HepG2 (cell line): Measurements from ENCODE around the gene SLC16A3. TPM values are rescaled to one million over a fixed set of nuclear protein-coding genes. Genes with fewer than 3 reads are reported as not detected.

Source experiments
- HCFC1 ChIP-seq: fragments of 150-350 bp; IDR thresholded peaks from 2 replicates; pipeline ENCODE4 v1.6.1; 2014; ENCODE audit warnings: low read depth, low read length
- IKZF4 ChIP-seq: sonication (generic); formaldehyde crosslinking; IDR thresholded peaks from 2 replicates; pipeline ENCODE4 v1.5.1; 2020; ENCODE audit warnings: borderline replicate concordance, mild to moderate bottlenecking, low read depth, missing genetic modification reagents; ENCODE audit errors: not compliant biosample characterization
- JUNB ChIP-seq: sonication (generic); formaldehyde crosslinking; IDR thresholded peaks from 2 replicates; pipeline ENCODE4 v1.8.0; 2022; ENCODE audit warnings: missing genetic modification reagents, mild to moderate bottlenecking, borderline replicate concordance
- KAT7 ChIP-seq: IDR thresholded peaks from 2 replicates; pipeline ENCODE4 v1.6.1; 2018; ENCODE audit warnings: borderline replicate concordance, missing compliant biosample characterization
- KMT2B ChIP-seq: IDR thresholded peaks from 2 replicates; pipeline ENCODE4 v1.6.1; 2016; ENCODE audit warnings: missing genetic modification reagents, missing compliant biosample characterization
- TAF15 ChIP-seq: fragments of 200-400 bp; formaldehyde crosslinking; IDR thresholded peaks from one replicate; pipeline ENCODE4 v1.6.1; 2018; ENCODE audit warnings: mild to moderate bottlenecking, low read depth, low read length; ENCODE audit not compliant: poor library complexity, severe bottlenecking
- TEAD3 ChIP-seq: optimal IDR thresholded peaks from 2 replicates; pipeline ENCODE3; 2016; ENCODE audit warnings: borderline replicate concordance
- ZNF329 ChIP-seq: sonication (generic); formaldehyde crosslinking; IDR thresholded peaks from 2 replicates; pipeline ENCODE4 v1.9.0; 2021; ENCODE audit warnings: low read depth, mild to moderate bottlenecking, missing genetic modification reagents
- ZNF441 ChIP-seq: sonication (generic); formaldehyde crosslinking; IDR thresholded peaks from 2 replicates; pipeline ENCODE4 v1.7.0; 2021; ENCODE audit warnings: missing genetic modification reagents, borderline replicate concordance
- ZNF552 ChIP-seq: sonication (generic); formaldehyde crosslinking; IDR thresholded peaks from 2 replicates; pipeline ENCODE4 v1.9.0; 2022; ENCODE audit warnings: missing genetic modification reagents, mild to moderate bottlenecking, borderline replicate concordance
- ZNF768 ChIP-seq: sonication (generic); formaldehyde crosslinking; IDR thresholded peaks from 2 replicates; pipeline ENCODE4 v1.4.0; 2020; ENCODE audit warnings: missing genetic modification reagents
- ZNF777 ChIP-seq: sonication (generic); formaldehyde crosslinking; IDR thresholded peaks from 2 replicates; pipeline ENCODE4 v1.4.0; 2020; ENCODE audit warnings: missing genetic modification reagents
- polyA plus RNA-seq, 8 experiments: library from polyadenylated mRNA; depleted of rRNA in 3 of 8; stranded (reverse) in 7 of 8; unstranded in 1 of 8; fragments of >200 nt; fragmentation: Illumina TruSeq in 4 of 8; extraction: Trizol in 4 of 8; gene quantifications; 2 replicates each; pipeline versions ENCODE4 v1.2.1 to v1.2.3, GENCODE V29; 2011 to 2016; ENCODE audit warnings: low read depth in 4 of 8, missing spikeins in 1 of 8, mixed read lengths in 1 of 8; ENCODE audit not compliant: insufficient read depth in 1 of 8
- total RNA-seq, 5 experiments: library from RNA; depleted of rRNA; stranded (reverse); fragments of >200 nt; fragmentation: Illumina TruSeq; extraction: Trizol; gene quantifications; 2 replicates each; pipeline ENCODE4 v1.2.3, GENCODE V29; 2016; ENCODE audit warnings: low read depth in 1 of 5
- TF ChIP-seq, protein P1 (sequence below): sonication (generic); formaldehyde crosslinking; IDR thresholded peaks from 2 replicates; pipeline ENCODE4 v1.5.1; 2020; ENCODE audit warnings: missing genetic modification reagents, mild to moderate bottlenecking, borderline replicate concordance
- TF ChIP-seq, protein P2 (sequence below): sonication (generic); formaldehyde crosslinking; IDR thresholded peaks from 2 replicates; pipeline ENCODE4 v1.4.0; 2020; ENCODE audit warnings: missing genetic modification reagents
- TF ChIP-seq, protein P3 (sequence below): sonication (generic); formaldehyde crosslinking; IDR thresholded peaks from 2 replicates; pipeline ENCODE4 v1.4.0; 2020; ENCODE audit warnings: low read depth, mild to moderate bottlenecking, missing genetic modification reagents
- TF ChIP-seq, protein P4 (sequence below): sonication (generic); formaldehyde crosslinking; IDR thresholded peaks from 2 replicates; pipeline ENCODE4 v1.9.0; 2022; ENCODE audit warnings: low read depth, missing genetic modification reagents
- TF ChIP-seq, protein P5 (sequence below): sonication (generic); formaldehyde crosslinking; IDR thresholded peaks from 2 replicates; pipeline ENCODE4 v1.4.0; 2020; ENCODE audit warnings: missing genetic modification reagents
- TF ChIP-seq, protein P6 (sequence below): IDR thresholded peaks from 2 replicates; pipeline ENCODE4 v1.6.1; 2016; ENCODE audit warnings: mild to moderate bottlenecking, missing biosample characterization, missing genetic modification reagents
- TF ChIP-seq, protein P7 (sequence below): sonication (generic); formaldehyde crosslinking; IDR thresholded peaks from 2 replicates; pipeline ENCODE4 v1.4.0; 2020; ENCODE audit warnings: mild to moderate bottlenecking, missing genetic modification reagents

The SLC16A3 gene
- total and polyA plus RNA-seq, 2 of the 13 experiments (the other 11 are each of a cell fraction or from before 2014, with no cell fraction given) = 242 to 349 TPM

DNA sequence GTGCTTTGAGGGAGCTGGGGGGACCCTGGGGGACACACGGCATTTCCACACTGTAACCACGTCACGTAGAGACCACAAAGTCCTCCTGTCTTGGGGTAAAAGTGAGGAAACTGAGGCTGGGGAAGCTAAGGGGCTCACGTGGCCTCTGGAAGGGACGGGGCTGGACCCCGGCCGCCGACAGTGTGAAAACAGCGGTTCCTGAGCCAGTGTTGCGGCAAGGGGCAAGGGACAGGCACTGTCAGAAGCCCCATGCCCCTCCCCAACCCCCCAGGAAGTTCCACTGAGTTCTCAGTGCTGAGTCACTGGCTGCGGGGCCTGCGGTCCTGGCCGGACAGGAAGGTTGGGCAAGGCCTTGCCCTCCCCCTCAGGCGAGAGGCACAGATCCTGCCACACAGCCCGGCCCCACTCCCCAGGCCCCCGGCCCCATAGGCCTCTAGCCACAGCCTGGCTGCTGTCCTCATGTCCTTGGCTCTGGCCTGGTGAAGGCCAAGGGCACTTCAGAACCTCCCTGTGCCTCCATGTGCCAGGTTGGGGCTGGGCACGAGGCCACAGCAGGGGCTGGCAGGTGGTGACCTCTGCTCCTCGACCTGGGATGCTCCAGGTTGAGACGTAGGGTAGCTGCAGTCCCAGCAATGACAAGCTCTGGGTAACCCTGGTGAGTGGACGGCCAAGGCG is 11.2 kb upstream of the SLC16A3 start (continued):
- TF ChIP-seq, protein P1, sequence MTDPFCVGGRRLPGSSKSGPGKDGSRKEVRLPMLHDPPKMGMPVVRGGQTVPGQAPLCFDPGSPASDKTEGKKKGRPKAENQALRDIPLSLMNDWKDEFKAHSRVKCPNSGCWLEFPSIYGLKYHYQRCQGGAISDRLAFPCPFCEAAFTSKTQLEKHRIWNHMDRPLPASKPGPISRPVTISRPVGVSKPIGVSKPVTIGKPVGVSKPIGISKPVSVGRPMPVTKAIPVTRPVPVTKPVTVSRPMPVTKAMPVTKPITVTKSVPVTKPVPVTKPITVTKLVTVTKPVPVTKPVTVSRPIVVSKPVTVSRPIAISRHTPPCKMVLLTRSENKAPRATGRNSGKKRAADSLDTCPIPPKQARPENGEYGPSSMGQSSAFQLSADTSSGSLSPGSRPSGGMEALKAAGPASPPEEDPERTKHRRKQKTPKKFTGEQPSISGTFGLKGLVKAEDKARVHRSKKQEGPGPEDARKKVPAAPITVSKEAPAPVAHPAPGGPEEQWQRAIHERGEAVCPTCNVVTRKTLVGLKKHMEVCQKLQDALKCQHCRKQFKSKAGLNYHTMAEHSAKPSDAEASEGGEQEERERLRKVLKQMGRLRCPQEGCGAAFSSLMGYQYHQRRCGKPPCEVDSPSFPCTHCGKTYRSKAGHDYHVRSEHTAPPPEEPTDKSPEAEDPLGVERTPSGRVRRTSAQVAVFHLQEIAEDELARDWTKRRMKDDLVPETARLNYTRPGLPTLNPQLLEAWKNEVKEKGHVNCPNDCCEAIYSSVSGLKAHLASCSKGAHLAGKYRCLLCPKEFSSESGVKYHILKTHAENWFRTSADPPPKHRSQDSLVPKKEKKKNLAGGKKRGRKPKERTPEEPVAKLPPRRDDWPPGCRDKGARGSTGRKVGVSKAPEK (CRISPR knock-in tag) = no peak
- peak; percentile 52; the same call in 1 of the 2 replicates for TF ChIP-seq ZNF768 (CRISPR knock-in tag)
- TF ChIP-seq JUNB (CRISPR knock-in tag) = peak; percentile 75; the same call in 1 of the 2 replicates
- no peak for TF ChIP-seq ZNF552 (CRISPR knock-in tag)
- peak; percentile 74 for TF ChIP-seq IKZF4 (CRISPR knock-in tag)
- TF ChIP-seq, protein P2, sequence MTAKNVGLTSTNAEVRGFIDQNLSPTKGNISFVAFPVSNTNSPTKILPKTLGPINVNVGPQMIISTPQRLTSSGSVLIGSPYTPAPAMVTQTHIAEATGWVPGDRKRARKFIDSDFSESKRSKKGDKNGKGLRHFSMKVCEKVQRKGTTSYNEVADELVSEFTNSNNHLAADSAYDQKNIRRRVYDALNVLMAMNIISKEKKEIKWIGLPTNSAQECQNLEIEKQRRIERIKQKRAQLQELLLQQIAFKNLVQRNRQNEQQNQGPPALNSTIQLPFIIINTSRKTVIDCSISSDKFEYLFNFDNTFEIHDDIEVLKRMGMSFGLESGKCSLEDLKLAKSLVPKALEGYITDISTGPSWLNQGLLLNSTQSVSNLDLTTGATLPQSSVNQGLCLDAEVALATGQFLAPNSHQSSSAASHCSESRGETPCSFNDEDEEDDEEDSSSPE (CRISPR knock-in tag) = peak; percentile 55
- peak; percentile 85 for TF ChIP-seq TEAD3 (CRISPR knock-in tag)
- TF ChIP-seq, protein P3, sequence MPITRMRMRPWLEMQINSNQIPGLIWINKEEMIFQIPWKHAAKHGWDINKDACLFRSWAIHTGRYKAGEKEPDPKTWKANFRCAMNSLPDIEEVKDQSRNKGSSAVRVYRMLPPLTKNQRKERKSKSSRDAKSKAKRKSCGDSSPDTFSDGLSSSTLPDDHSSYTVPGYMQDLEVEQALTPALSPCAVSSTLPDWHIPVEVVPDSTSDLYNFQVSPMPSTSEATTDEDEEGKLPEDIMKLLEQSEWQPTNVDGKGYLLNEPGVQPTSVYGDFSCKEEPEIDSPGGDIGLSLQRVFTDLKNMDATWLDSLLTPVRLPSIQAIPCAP (CRISPR knock-in tag) = no peak
- TF ChIP-seq, protein P4, sequence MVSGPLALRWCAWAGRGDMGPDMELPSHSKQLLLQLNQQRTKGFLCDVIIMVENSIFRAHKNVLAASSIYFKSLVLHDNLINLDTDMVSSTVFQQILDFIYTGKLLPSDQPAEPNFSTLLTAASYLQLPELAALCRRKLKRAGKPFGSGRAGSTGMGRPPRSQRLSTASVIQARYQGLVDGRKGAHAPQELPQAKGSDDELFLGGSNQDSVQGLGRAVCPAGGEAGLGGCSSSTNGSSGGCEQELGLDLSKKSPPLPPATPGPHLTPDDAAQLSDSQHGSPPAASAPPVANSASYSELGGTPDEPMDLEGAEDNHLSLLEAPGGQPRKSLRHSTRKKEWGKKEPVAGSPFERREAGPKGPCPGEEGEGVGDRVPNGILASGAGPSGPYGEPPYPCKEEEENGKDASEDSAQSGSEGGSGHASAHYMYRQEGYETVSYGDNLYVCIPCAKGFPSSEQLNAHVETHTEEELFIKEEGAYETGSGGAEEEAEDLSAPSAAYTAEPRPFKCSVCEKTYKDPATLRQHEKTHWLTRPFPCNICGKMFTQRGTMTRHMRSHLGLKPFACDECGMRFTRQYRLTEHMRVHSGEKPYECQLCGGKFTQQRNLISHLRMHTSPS (CRISPR knock-in tag) = peak; percentile 97
- TF ChIP-seq, protein P5, sequence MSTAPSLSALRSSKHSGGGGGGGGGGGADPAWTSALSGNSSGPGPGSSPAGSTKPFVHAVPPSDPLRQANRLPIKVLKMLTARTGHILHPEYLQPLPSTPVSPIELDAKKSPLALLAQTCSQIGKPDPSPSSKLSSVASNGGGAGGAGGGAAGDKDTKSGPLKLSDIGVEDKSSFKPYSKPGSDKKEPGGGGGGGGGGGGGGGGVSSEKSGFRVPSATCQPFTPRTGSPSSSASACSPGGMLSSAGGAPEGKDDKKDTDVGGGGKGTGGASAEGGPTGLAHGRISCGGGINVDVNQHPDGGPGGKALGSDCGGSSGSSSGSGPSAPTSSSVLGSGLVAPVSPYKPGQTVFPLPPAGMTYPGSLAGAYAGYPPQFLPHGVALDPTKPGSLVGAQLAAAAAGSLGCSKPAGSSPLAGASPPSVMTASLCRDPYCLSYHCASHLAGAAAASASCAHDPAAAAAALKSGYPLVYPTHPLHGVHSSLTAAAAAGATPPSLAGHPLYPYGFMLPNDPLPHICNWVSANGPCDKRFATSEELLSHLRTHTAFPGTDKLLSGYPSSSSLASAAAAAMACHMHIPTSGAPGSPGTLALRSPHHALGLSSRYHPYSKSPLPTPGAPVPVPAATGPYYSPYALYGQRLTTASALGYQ (CRISPR knock-in tag) = peak; percentile 78; the same call in 1 of the 2 replicates
- peak; percentile 86; the same call in 1 of the 2 replicates for TF ChIP-seq ZNF441 (CRISPR knock-in tag)
- TF ChIP-seq, protein P6, sequence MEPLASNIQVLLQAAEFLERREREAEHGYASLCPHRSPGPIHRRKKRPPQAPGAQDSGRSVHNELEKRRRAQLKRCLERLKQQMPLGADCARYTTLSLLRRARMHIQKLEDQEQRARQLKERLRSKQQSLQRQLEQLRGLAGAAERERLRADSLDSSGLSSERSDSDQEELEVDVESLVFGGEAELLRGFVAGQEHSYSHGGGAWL (CRISPR knock-in tag) = peak; percentile 87
- peak; percentile 77; the same call in 1 of the 2 replicates for TF ChIP-seq ZNF329
- TF ChIP-seq, protein P7, sequence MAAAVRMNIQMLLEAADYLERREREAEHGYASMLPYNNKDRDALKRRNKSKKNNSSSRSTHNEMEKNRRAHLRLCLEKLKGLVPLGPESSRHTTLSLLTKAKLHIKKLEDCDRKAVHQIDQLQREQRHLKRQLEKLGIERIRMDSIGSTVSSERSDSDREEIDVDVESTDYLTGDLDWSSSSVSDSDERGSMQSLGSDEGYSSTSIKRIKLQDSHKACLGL (CRISPR knock-in tag) = peak; percentile 64; the same call in 1 of the 2 replicates
- no peak for TF ChIP-seq KAT7 (CRISPR knock-in tag)
- TF ChIP-seq ZNF777 = peak; percentile 58
- peak; percentile 87 for TF ChIP-seq TAF15
- TF ChIP-seq HCFC1 = no peak; the same call in 1 of the 2 replicates
- peak; percentile 44; the same call in 1 of the 2 replicates for TF ChIP-seq KMT2B (CRISPR knock-in tag)
